GM23338 (cell line): ENCODE measurements around the gene NEUROD1. TPM values are rescaled to one million over a fixed set of nuclear protein-coding genes. Genes with fewer than 3 reads are reported as not detected.

Experiments
- ATAC-seq: fragments of 200-7000 bp; cut with Tn5 transposase; 3 replicates; pipeline ENCODE4 v1.9.1; 2020
- DNase-seq: peaks from one replicate; pipeline ENCODE4 v3.0.0-alpha.2; 2015; ENCODE audit warnings: low spot score
- H2AFZ ChIP-seq: fragments of 200-600 bp; sonication (generic); 2 replicates; pipeline ENCODE4 v1.8.0; 2016; ENCODE audit warnings: antibody characterized with exemption, mild to moderate bottlenecking, moderate library complexity
- H3F3A ChIP-seq: fragments of 200-600 bp; sonication (generic); replicated peaks from 2 replicates; pipeline ENCODE4 v1.8.0; 2017; ENCODE audit warnings: antibody characterized with exemption, mixed run types, low read depth
- H3K27ac ChIP-seq: fragments of 200-600 bp; sonication (generic); 2 replicates; pipeline ENCODE4 v1.6.1; 2016; ENCODE audit warnings: low read depth
- H3K27me3 ChIP-seq: fragments of 200-600 bp; sonication (generic); 2 replicates; pipeline ENCODE4 v1.8.0; 2016; ENCODE audit warnings: mild to moderate bottlenecking, mixed run types, moderate library complexity; ENCODE audit not compliant: insufficient read depth
- H3K36me3 ChIP-seq: fragments of 200-600 bp; sonication (generic); 2 replicates; pipeline ENCODE4 v1.8.0; 2016; ENCODE audit warnings: mild to moderate bottlenecking; ENCODE audit not compliant: insufficient read depth
- H3K4me1 ChIP-seq: fragments of 200-600 bp; sonication (generic); 2 replicates; pipeline ENCODE4 v1.8.0; 2016; ENCODE audit warnings: mild to moderate bottlenecking, moderate library complexity; ENCODE audit not compliant: insufficient read depth
- H3K4me2 ChIP-seq: fragments of 200-600 bp; sonication (generic); 2 replicates; pipeline ENCODE4 v1.7.1; 2017; ENCODE audit warnings: mixed run types
- H3K4me3 ChIP-seq: fragments of 200-600 bp; sonication (generic); 2 replicates; pipeline ENCODE4 v1.6.1; 2016; ENCODE audit warnings: mixed run types
- H3K79me2 ChIP-seq: fragments of 200-600 bp; sonication (generic); replicated peaks from 2 replicates; pipeline ENCODE4 v1.8.0; 2017; ENCODE audit warnings: mild to moderate bottlenecking; ENCODE audit not compliant: insufficient read depth
- H3K9me2 ChIP-seq: fragments of 200-600 bp; sonication (generic); 2 replicates; pipeline ENCODE4 v1.8.0; 2017; ENCODE audit not compliant: insufficient read depth
- H4K20me1 ChIP-seq: fragments of 200-600 bp; sonication (generic); replicated peaks from 2 replicates; pipeline ENCODE4 v1.8.0; 2017; ENCODE audit warnings: mild to moderate bottlenecking; ENCODE audit not compliant: insufficient read depth
- H3K27ac Mint-ChIP-seq: 2 replicates; pipeline ENCODE4 v1.8.0; 2020; ENCODE audit warnings: inconsistent platforms, mild to moderate bottlenecking, moderate library complexity, mixed read lengths
- H3K27me3 Mint-ChIP-seq: 3 replicates; pipeline ENCODE4 v1.8.0; 2022; ENCODE audit warnings: low read depth, mild to moderate bottlenecking, moderate library complexity, mixed read lengths, inconsistent platforms; ENCODE audit not compliant: insufficient read depth, poor library complexity
- H3K36me3 Mint-ChIP-seq: 3 replicates; pipeline ENCODE4 v1.8.0; 2021; ENCODE audit warnings: low read depth, mild to moderate bottlenecking, inconsistent platforms, moderate library complexity, mixed read lengths
- H3K4me1 Mint-ChIP-seq: 3 replicates; pipeline ENCODE4 v1.8.0; 2020; ENCODE audit warnings: mild to moderate bottlenecking, inconsistent platforms, mixed read lengths
- H3K4me3 Mint-ChIP-seq: 3 replicates; pipeline ENCODE4 v1.8.0; 2021; ENCODE audit warnings: moderate library complexity, mild to moderate bottlenecking, inconsistent platforms, mixed read lengths
- H3K9me3 Mint-ChIP-seq: 3 replicates; pipeline ENCODE4 v1.8.0; 2020; ENCODE audit warnings: moderate library complexity, mild to moderate bottlenecking, inconsistent platforms, mixed read lengths
- EZH2 ChIP-seq: fragments of 200-600 bp; sonication (generic); IDR thresholded peaks from one replicate; pipeline ENCODE4 v1.8.0; 2017; ENCODE audit warnings: antibody characterized with exemption, mild to moderate bottlenecking, low read depth; ENCODE audit not compliant: unreplicated experiment
- EZH2phosphoT487 ChIP-seq: fragments of 200-600 bp; sonication (generic); IDR thresholded peaks from one replicate; pipeline ENCODE4 v1.8.1; 2018; ENCODE audit warnings: antibody characterized with exemption; ENCODE audit not compliant: unreplicated experiment
- JUNB ChIP-seq: IDR thresholded peaks from one replicate; pipeline ENCODE4 v1.6.1; 2016; ENCODE audit warnings: antibody characterized with exemption; ENCODE audit not compliant: unreplicated experiment
- REST ChIP-seq: IDR thresholded peaks from one replicate; pipeline ENCODE4 v1.6.1; 2018; ENCODE audit warnings: antibody characterized with exemption; ENCODE audit not compliant: unreplicated experiment
- STAT1 ChIP-seq: IDR thresholded peaks from one replicate; pipeline ENCODE4 v1.6.1; 2016; ENCODE audit warnings: antibody characterized with exemption; ENCODE audit not compliant: unreplicated experiment
- ZNF462 ChIP-seq: fragments of 250-450 bp; sonication (Bioruptor Pico); IDR thresholded peaks from 2 replicates; pipeline ENCODE4 v1.5.0; 2020; ENCODE audit warnings: mild to moderate bottlenecking, moderate library complexity
- polyA plus RNA-seq: library from polyadenylated mRNA; unstranded; fragments of >200 nt; fragmentation: Nextera tagmentation; extraction: Ambion mirVana; gene quantifications from 2 replicates; pipeline ENCODE4 v1.2.1, GENCODE V29; 2016
- total RNA-seq: library from RNA; depleted of rRNA; stranded (reverse); fragments of >200 nt; shearing (Covaris generic); gene quantifications from 2 replicates; pipeline ENCODE4 v1.2.3, GENCODE V29; 2014
- TF ChIP-seq, protein P1 (sequence below), 2 experiments: fragments of 200-600 bp in 1 of 2; sonication (generic) in 1 of 2; conservative IDR thresholded peaks; 2 replicates each; pipeline versions ENCODE4 v1.5.1 to v1.6.1; 2016 to 2017; ENCODE audit warnings: antibody characterized with exemption in 2 of 2, low read depth in 2 of 2, mild to moderate bottlenecking in 2 of 2, moderate library complexity in 1 of 2
- TF ChIP-seq, protein P2 (sequence below): IDR thresholded peaks from 2 replicates; pipeline ENCODE4 v1.6.1; 2016; ENCODE audit warnings: antibody characterized with exemption

NEUROD1 gene
- total and polyA plus RNA-seq, 2 experiments from 2014 or later, result not detected

DNA sequence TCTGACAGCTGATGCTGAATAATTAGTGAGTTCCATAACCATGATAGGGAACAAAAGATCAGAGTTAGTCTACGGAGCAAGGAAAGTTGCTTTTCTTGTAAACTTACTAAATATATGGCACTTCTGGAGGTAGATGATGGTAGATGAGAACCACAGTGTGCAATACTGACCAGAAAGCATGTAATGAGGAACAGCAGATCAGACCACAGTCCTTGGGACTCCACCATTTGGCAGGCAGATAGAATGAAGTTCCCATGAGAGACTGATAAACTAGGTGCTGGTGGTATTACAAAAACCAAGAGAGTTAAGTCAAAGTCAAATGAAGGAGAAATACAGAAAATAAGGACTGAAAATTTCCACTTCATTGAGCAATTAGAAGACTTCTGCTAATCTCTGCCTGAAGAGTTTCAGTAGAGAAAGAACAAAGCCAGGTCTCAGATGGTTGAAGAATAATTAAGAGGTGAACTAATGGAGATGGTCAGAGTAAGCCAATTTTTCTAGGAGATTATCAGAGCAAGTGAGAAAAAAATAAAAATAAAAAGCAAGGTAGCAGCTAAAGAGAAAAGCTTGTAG lies 33.8 kb downstream of the NEUROD1 start:
- no peaks in the 10 kb centered on the region for H3F3A ChIP-seq
- no peak for TF ChIP-seq STAT1
- no peak for TF ChIP-seq EZH2phosphoT487
- TF ChIP-seq, protein P1, sequence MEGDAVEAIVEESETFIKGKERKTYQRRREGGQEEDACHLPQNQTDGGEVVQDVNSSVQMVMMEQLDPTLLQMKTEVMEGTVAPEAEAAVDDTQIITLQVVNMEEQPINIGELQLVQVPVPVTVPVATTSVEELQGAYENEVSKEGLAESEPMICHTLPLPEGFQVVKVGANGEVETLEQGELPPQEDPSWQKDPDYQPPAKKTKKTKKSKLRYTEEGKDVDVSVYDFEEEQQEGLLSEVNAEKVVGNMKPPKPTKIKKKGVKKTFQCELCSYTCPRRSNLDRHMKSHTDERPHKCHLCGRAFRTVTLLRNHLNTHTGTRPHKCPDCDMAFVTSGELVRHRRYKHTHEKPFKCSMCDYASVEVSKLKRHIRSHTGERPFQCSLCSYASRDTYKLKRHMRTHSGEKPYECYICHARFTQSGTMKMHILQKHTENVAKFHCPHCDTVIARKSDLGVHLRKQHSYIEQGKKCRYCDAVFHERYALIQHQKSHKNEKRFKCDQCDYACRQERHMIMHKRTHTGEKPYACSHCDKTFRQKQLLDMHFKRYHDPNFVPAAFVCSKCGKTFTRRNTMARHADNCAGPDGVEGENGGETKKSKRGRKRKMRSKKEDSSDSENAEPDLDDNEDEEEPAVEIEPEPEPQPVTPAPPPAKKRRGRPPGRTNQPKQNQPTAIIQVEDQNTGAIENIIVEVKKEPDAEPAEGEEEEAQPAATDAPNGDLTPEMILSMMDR (conservative IDR thresholded peaks at IDR 0.05; ENCODE audit: low read depth in 2 of 2), result no peak
- TF ChIP-seq EZH2, result no peak
- no peak for TF ChIP-seq JUNB
- TF ChIP-seq ZNF462 (CRISPR knock-in tag), result no peak
- TF ChIP-seq, protein P2, sequence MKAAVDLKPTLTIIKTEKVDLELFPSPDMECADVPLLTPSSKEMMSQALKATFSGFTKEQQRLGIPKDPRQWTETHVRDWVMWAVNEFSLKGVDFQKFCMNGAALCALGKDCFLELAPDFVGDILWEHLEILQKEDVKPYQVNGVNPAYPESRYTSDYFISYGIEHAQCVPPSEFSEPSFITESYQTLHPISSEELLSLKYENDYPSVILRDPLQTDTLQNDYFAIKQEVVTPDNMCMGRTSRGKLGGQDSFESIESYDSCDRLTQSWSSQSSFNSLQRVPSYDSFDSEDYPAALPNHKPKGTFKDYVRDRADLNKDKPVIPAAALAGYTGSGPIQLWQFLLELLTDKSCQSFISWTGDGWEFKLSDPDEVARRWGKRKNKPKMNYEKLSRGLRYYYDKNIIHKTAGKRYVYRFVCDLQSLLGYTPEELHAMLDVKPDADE, result no peak
- TF ChIP-seq REST, result no peak
- no peak overlapping the region for H3K4me3 ChIP-seq
- no peak overlapping the region for H2AFZ ChIP-seq
- no peak overlapping the region for H3K27ac Mint-ChIP-seq
- no peaks in the 10 kb centered on the region for H3K9me2 ChIP-seq
- DNase-seq (no peak), ATAC-seq (no peak)
- H3K4me1 ChIP-seq, result no peaks in the 10 kb centered on the region
- no peak overlapping the region for H3K27ac ChIP-seq
- H3K27me3 ChIP-seq, result no peaks in the 10 kb centered on the region
- H3K4me2 ChIP-seq, result no peak overlapping the region
- H3K9me3 Mint-ChIP-seq, result no peaks in the 10 kb centered on the region
- H4K20me1 ChIP-seq, result no peaks in the 10 kb centered on the region; the same call in 1 of the 2 replicates
- H3K79me2 ChIP-seq, result no peaks in the 10 kb centered on the region
- no peaks in the 10 kb centered on the region for H3K36me3 Mint-ChIP-seq
- H3K4me1 Mint-ChIP-seq, result no peaks in the 10 kb centered on the region; the same call in 2 of the 3 replicates
- H3K36me3 ChIP-seq, result no peaks in the 10 kb centered on the region
- H3K4me3 Mint-ChIP-seq, result no peak overlapping the region
- no peaks in the 10 kb centered on the region for H3K27me3 Mint-ChIP-seq
